Hepatocyte (in vitro differentiated cells): ENCODE results near the gene TTC28. TPM values are rescaled to one million over a fixed set of nuclear protein-coding genes. Genes with fewer than 3 reads are reported as not detected.
"Not testable (repeated sequence)": the region's sequence is repeated elsewhere in the genome, so short reads cannot be mapped to it uniquely, and the experiment has no call there.

Experiments used
- DNase-seq: peaks from one replicate; pipeline ENCODE4 v3.0.0-alpha.2; 2016; ENCODE audit warnings: low spot score
- H2AFZ ChIP-seq: fragments of 200-600 bp; sonication (generic); 2 replicates; pipeline ENCODE4 v1.6.0; 2016; ENCODE audit warnings: antibody characterized with exemption, mild to moderate bottlenecking
- H3K27ac ChIP-seq: fragments of 200-600 bp; sonication (generic); 2 replicates; pipeline ENCODE4 v1.5.1; 2016; ENCODE audit warnings: mild to moderate bottlenecking
- H3K27me3 ChIP-seq: fragments of 200-600 bp; sonication (generic); 2 replicates; pipeline ENCODE4 v1.6.1; 2016
- H3K36me3 ChIP-seq: fragments of 200-600 bp; sonication (generic); replicated peaks from 2 replicates; pipeline ENCODE4 v1.5.1; 2016; ENCODE audit warnings: low read depth; ENCODE audit not compliant: insufficient read depth
- H3K4me1 ChIP-seq: fragments of 200-600 bp; sonication (generic); 2 replicates; pipeline ENCODE4 v1.5.1; 2016; ENCODE audit warnings: mild to moderate bottlenecking, moderate library complexity; ENCODE audit not compliant: insufficient read depth
- H3K4me2 ChIP-seq: fragments of 200-600 bp; sonication (generic); 2 replicates; pipeline ENCODE4 v1.6.0; 2016
- H3K4me3 ChIP-seq: fragments of 200-600 bp; sonication (generic); 2 replicates; pipeline ENCODE4 v1.5.1; 2016; ENCODE audit warnings: mild to moderate bottlenecking
- H3K79me2 ChIP-seq: fragments of 200-600 bp; sonication (generic); 2 replicates; pipeline ENCODE4 v1.6.0; 2017; ENCODE audit warnings: mild to moderate bottlenecking
- H3K9me2 ChIP-seq: fragments of 200-600 bp; sonication (generic); replicated peaks from 2 replicates; pipeline ENCODE4 v1.6.0; 2017; ENCODE audit warnings: mild to moderate bottlenecking; ENCODE audit not compliant: insufficient read depth
- H3K9me3 ChIP-seq: fragments of 200-600 bp; sonication (generic); 2 replicates; pipeline ENCODE4 v1.5.1; 2016; ENCODE audit warnings: low read depth, mild to moderate bottlenecking
- H4K20me1 ChIP-seq: fragments of 200-600 bp; sonication (generic); 2 replicates; pipeline ENCODE4 v1.6.0; 2016; ENCODE audit warnings: mild to moderate bottlenecking; ENCODE audit not compliant: insufficient read depth, poor library complexity, severe bottlenecking
- CTCF ChIP-seq: fragments of 200-600 bp; sonication (generic); IDR thresholded peaks from 2 replicates; pipeline ENCODE4 v1.5.1; 2016; ENCODE audit warnings: antibody characterized with exemption, mild to moderate bottlenecking; ENCODE audit not compliant: poor library complexity
- EZH2 ChIP-seq: fragments of 200-600 bp; sonication (generic); IDR thresholded peaks from 2 replicates; pipeline ENCODE4 v1.6.1; 2016; ENCODE audit warnings: antibody characterized with exemption, mild to moderate bottlenecking, borderline replicate concordance
- EZH2phosphoT487 ChIP-seq: fragments of 200-600 bp; sonication (generic); IDR thresholded peaks from one replicate; pipeline ENCODE4 v1.6.1; 2018; ENCODE audit warnings: antibody characterized with exemption, mild to moderate bottlenecking, low read depth, moderate library complexity; ENCODE audit not compliant: unreplicated experiment, severe bottlenecking
- WGBS: methylation state at CpG from one replicate; pipeline ENCODE4 v1.1.6; 2016; ENCODE audit warnings: low lambda C conversion rate; ENCODE audit errors: missing lambda C conversion rate; 5-methylcytosine and 5-hydroxymethylcytosine counted together
- polyA plus RNA-seq: library from polyadenylated mRNA; unstranded; fragments of >200 nt; fragmentation: Nextera tagmentation; extraction: Ambion mirVana; gene quantifications from 2 replicates; pipeline ENCODE4 v1.2.1, GENCODE V29; 2016
- total RNA-seq: library from RNA; depleted of rRNA; stranded (reverse); fragments of >200 nt; gene quantifications from 2 replicates; pipeline ENCODE4 v1.2.3, GENCODE V29; 2014

The TTC28 gene
- total and polyA plus RNA-seq, 2 experiments from 2014 or later: 14.7 to 30.4 TPM

DNA sequence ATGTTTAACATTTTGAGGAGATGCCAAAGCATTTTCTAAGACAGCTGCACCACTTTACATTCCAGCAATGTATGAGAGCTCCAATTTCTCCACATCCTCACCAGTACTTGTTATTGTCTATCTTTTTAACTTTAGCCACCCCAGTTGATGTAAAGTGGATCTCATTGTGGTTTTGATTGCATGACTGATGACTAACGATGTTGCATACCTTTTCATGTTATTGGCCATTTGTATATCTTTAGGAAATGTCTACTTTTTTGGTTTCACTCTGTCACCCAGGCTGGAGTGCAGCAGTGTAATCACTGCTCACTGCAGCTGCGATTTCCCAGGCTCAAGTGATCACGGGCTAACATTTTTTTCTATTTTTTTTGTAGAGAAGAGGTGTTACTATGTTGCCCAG lies 8.9 kb downstream of the TTC28 start:
- no peak overlapping the region for H3K27ac ChIP-seq
- no peak overlapping the region for H3K4me2 ChIP-seq
- no peaks in the 10 kb centered on the region for H3K27me3 ChIP-seq

DNA sequence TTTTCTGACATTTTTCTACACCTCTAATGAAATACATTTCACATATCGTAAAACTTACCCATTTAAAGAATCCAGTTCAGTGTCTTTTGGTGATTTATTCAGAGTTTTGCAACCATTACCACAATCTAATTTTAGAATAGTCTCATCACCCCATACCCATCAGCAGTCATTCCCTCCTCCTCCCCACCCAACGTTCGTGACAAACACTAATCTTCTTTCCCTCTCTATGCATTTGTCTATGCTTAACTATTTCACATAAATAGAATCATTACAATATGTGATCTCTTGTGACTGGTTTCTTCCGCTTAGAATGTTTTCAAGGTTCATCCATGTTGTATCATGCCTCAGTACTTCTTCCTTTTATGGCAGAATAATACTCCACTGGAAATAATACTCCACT lies 9.5 kb downstream of the TTC28 start:
- H2AFZ ChIP-seq: no peak overlapping the region
- no peak overlapping the region for H3K4me2 ChIP-seq
- no peaks in the 10 kb centered on the region for H3K36me3 ChIP-seq
- H3K27me3 ChIP-seq: no peaks in the 10 kb centered on the region
- no peaks in the 10 kb centered on the region for H3K9me2 ChIP-seq
- H3K79me2 ChIP-seq: peaks cover 26% of the 10 kb centered on the region
- no peaks in the 10 kb centered on the region for H3K4me1 ChIP-seq
- H3K9me3 ChIP-seq: no peaks in the 10 kb centered on the region
- DNase-seq: no peak
- 97% methylated on average over 4 of the region's 4 CpGs for WGBS
- H4K20me1 ChIP-seq: no peaks in the 10 kb centered on the region
- TF ChIP-seq CTCF (no peak), EZH2 (no peak), EZH2phosphoT487 (no peak)
- H3K27ac ChIP-seq: no peak overlapping the region
- no peak overlapping the region for H3K4me3 ChIP-seq

More for the DNA sequence above, 8.9 kb downstream of the TTC28 start:
- DNase-seq: no peak
- WGBS: 95% methylated on average over 3 of the region's 3 CpGs
- Histone ChIP-seq H3K9me2 (no peaks in the 10 kb centered on the region), H3K9me3 (no peaks in the 10 kb centered on the region), H3K4me3 (no peak overlapping the region), H3K36me3 (no peaks in the 10 kb centered on the region), H4K20me1 (no peaks in the 10 kb centered on the region), H3K79me2 (peaks cover 30% of the 10 kb centered on the region), H2AFZ (no peak overlapping the region), H3K4me1 (no peaks in the 10 kb centered on the region)
- TF ChIP-seq EZH2phosphoT487: no peak

- Histone ChIP-seq H3K4me1 (no peaks in the 10 kb centered on the region), H3K9me2 (no peaks in the 10 kb centered on the region), H3K36me3 (no peaks in the 10 kb centered on the region), H3K27ac (no peak overlapping the region), H2AFZ (no peak overlapping the region), H3K9me3 (no peaks in the 10 kb centered on the region), H3K4me3 (no peak overlapping the region), H3K79me2 (peaks cover 25% of the 10 kb centered on the region), H3K4me2 (no peak overlapping the region), H4K20me1 (no peaks in the 10 kb centered on the region), H3K27me3 (no peaks in the 10 kb centered on the region)
- DNase-seq: no peak
- TF ChIP-seq CTCF (no peak), EZH2phosphoT487 (no peak), EZH2 (no peak)
- WGBS: 84% methylated on average over 2 of the region's 2 CpGs
Observed at GRCh38 chr22:28669387-28669786, 10.3 kb downstream of the TTC28 start.

DNA sequence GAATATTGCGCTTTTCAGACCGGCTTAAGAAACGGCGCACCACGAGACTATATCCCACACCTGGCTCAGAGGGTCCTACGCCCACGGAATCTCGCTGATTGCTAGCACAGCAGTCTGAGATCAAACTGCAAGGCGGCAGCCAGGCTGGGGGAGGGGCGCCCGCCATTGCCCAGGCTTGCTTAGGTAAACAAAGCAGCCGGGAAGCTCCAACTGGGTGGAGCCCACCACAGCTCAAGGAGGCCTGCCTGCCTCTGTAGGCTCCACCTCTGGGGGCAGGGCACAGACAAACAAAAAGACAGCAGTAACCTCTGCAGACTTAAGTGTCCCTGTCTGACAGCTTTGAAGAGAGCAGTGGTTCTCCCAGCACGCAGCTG lies 16.1 kb downstream of the TTC28 start:
- H3K4me2 ChIP-seq, H3K9me2 ChIP-seq, H4K20me1 ChIP-seq, H2AFZ ChIP-seq, H3K27me3 ChIP-seq, H3K4me3 ChIP-seq, H3K27ac ChIP-seq, H3K4me1 ChIP-seq, DNase-seq, H3K9me3 ChIP-seq, H3K36me3 ChIP-seq: not testable (repeated sequence)
- 13% methylated on average over 3 of the region's 13 CpGs for WGBS
- H3K79me2 ChIP-seq: peaks cover 20% of the 10 kb centered on the region
